ENCODE measurements around the gene WFDC9.
"Not testable (repeated sequence)": the region's sequence is repeated elsewhere in the genome, so short reads cannot be mapped to it uniquely, and the experiment has no call there.

Gene WFDC9

GRCh38 chr20:45631184-45631583 lies at the start of gene WFDC9:
Gene WFDC9 (minus strand): TSS chr20:45631284. CDS start chr20:45610181, 21,103 bp downstream.
- no peak for DNase-seq (ENCODE audit: low read depth in 2 of 2)

GRCh38 chr20:45679650-45680049 lies 48.6 kb upstream of the WFDC9 start:
- no peak for DNase-seq (ENCODE audit: low read depth in 2 of 2)

- no peak for DNase-seq (ENCODE audit: low read depth in 2 of 2)
These were observed 41.7 kb upstream of the WFDC9 start for GRCh38 chr20:45672765-45673164.

GRCh38 chr20:45670139-45670538 lies 39.1 kb upstream of the WFDC9 start, which contains the start of gene WFDC11:
Gene WFDC11 (minus strand): TSS chr20:45670239. CDS start chr20:45650600, 19,639 bp downstream.
- DNase-seq (ENCODE audit: low read depth in 2 of 2): no peak

GRCh38 chr20:45657038-45657437 lies 26.0 kb upstream of the WFDC9 start:
- not testable (repeated sequence) for DNase-seq (ENCODE audit: low read depth in 2 of 2)

GRCh38 chr20:45651726-45652125 lies 20.6 kb upstream of the WFDC9 start:
- DNase-seq (ENCODE audit: low read depth in 2 of 2): not testable (repeated sequence)

- DNase-seq (ENCODE audit: low read depth in 2 of 2): no peak
These were observed 18.3 kb upstream of the WFDC9 start for GRCh38 chr20:45649312-45649863.

GRCh38 chr20:45647441-45648050 lies 16.5 kb upstream of the WFDC9 start:
- no peak for DNase-seq (ENCODE audit: low read depth in 2 of 2)

GRCh38 chr20:45646875-45647274 lies 15.8 kb upstream of the WFDC9 start:
- no peak for DNase-seq (ENCODE audit: low read depth in 2 of 2)

GRCh38 chr20:45645869-45646268 lies 14.8 kb upstream of the WFDC9 start:
- not testable (repeated sequence) for DNase-seq (ENCODE audit: low read depth in 2 of 2)

GRCh38 chr20:45641076-45641475 lies 10.0 kb upstream of the WFDC9 start:
- not testable (repeated sequence) for DNase-seq (ENCODE audit: low read depth in 2 of 2)

GRCh38 chr20:45639687-45640086 lies 8.6 kb upstream of the WFDC9 start:
- no peak for DNase-seq (ENCODE audit: low read depth in 2 of 2)

- DNase-seq (ENCODE audit: low read depth in 2 of 2): no peak
These were observed 5.4 kb upstream of the WFDC9 start for GRCh38 chr20:45636513-45636912.

- no peak for DNase-seq (ENCODE audit: low read depth in 2 of 2)
These were observed 713 bp downstream of the WFDC9 start for GRCh38 chr20:45630371-45630770.

- no peak for DNase-seq (ENCODE audit: low read depth in 2 of 2)
These were observed 1.5 kb downstream of the WFDC9 start, which contains the start of gene WFDC10A for GRCh38 chr20:45629496-45630100. Gene WFDC10A (plus strand): TSS chr20:45629739. CDS start chr20:45629814, 75 bp downstream.

GRCh38 chr20:45626540-45626939 lies 4.5 kb downstream of the WFDC9 start:
- no peak for DNase-seq (ENCODE audit: low read depth in 2 of 2)

- DNase-seq (ENCODE audit: low read depth in 2 of 2): no peak
These were observed 9.5 kb downstream of the WFDC9 start for GRCh38 chr20:45621593-45621992.

- no peak for DNase-seq (ENCODE audit: low read depth in 2 of 2)
These were observed 13.5 kb downstream of the WFDC9 start for GRCh38 chr20:45617591-45617990.

- no peak for DNase-seq (ENCODE audit: low read depth in 2 of 2)
These were observed 18.8 kb downstream of the WFDC9 start for GRCh38 chr20:45612314-45612713.

GRCh38 chr20:45611054-45611453 lies 20.0 kb downstream of the WFDC9 start:
- DNase-seq (ENCODE audit: low read depth in 2 of 2): no peak

GRCh38 chr20:45607810-45608209 lies 23.3 kb downstream of the WFDC9 start:
- no peak for DNase-seq (ENCODE audit: low read depth in 2 of 2)

GRCh38 chr20:45595235-45595634 lies 35.8 kb downstream of the WFDC9 start:
- no peak for DNase-seq (ENCODE audit: low read depth in 2 of 2)

- DNase-seq (ENCODE audit: low read depth in 2 of 2): no peak
These were observed 37.6 kb downstream of the WFDC9 start for GRCh38 chr20:45593498-45593897.
